NCI-H1436 (cell line): Measurements from ENCODE around the gene HERC4.
A peak's percentile ranks its signal among the peaks of the same experiment; 100 is the strongest.
"Not testable (repeated sequence)": the region's sequence is repeated elsewhere in the genome, so short reads cannot be mapped to it uniquely, and the experiment has no call there.

Source experiments
- DNase-seq: peaks from one replicate; lab custom pipeline; 2025; lab: John Stamatoyannopoulos, UW

The HERC4 gene

DNA sequence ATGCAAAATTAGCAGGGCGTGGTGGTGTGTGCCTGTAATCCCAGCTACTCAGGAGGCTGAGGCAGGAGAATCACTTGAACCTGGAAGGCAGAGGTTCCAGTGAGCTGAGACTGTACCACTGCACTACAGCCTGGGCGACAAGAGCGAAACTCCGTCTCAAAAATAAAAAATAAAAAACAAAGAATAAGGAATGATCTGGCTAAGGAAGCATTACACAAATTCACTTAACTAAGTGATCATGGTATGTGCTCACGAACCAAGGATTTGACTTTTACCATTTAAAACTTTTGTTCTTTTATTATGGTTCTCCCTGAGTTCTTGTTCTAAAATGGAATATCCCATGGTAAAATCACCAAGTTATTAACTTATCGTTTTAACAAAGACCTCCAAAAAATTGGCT is 119.5 kb downstream of the HERC4 start:
- DNase-seq = no peak

GRCh38 chr10:67943917-67944316 is 131.2 kb downstream of the HERC4 start:
- DNase-seq = no peak

DNA sequence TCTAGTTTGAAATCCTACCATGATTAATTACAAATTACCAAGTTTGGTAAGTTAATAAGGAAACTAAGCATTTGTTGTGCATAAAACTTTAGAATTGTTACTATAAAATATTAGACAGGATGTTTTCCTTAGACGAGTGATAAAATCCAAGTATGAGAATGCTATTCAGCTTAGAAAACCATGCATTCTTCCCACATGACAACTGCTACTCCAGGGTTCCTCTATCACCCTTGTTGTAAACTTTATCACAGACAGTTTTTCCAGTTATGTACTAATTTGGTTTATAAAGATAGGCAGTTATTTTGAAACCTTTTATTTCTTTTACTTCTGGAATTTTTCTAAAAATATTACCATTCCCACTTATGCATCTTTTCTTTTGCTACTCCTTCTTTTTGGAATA is 138.7 kb downstream of the HERC4 start:
- no peak for DNase-seq

DNA sequence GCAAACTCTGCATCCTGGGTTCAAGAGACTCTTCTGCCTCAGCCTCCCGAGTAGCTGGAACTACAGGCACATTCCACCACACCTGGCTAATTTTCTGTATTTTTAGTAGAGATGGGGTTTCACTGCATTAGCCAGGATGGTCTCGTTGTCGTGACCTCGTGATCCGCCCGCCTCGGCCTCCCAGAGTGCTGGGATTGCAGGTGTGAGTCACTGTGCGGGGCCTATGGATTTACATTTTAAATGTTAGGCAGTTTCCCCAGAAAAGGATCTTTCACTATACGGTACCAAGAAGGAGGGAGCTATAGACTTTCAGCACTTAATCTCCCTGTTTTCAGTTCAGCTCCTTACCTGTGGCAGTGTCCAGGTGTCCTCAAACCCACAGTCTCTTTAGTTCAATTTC is 139.9 kb downstream of the HERC4 start:
- no peak for DNase-seq

- DNase-seq = no peak
Measured at GRCh38 chr10:67934336-67934735, 140.7 kb downstream of the HERC4 start.

DNA sequence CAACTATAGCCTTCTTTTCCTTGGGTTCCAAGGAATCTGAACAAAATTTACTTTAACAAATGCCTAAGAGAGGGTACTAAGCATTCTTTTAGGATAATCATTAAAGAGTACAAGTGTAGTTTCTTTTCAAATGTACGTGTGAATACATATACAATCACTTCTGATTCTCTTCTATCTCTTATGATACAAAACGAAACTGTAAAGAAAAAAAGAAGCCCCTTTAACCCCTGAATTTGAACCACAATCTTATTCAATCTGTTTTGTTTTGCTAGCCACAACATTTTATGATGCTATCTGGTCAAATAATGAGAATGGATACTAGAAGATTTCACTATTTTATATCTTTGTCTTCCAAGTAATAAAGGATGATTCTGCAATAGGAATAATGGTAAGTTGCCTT is 141.9 kb downstream of the HERC4 start:
- DNase-seq = no peak

DNA sequence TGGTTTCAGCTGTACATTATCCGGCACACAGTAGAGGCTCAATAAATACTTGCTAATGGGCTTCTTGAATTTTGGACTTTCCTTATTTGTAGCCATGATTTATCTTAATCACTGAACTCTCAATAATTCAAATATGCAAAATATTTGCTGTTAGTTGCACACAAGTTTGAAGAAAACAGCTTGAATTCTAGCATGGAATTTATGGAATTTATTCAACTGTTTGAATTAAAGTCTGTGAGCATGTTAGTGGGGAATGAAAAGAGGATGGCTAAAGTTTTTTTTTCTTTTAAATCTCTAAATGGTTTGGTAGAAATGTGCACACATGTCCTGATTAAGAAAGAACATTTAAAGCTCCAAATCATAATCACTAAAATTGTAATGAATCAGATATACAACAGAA is 148.1 kb downstream of the HERC4 start:
- DNase-seq = no peak

GRCh38 chr10:67925449-67926005 is 149.6 kb downstream of the HERC4 start:
- no peak for DNase-seq

- DNase-seq = no peak
Measured at GRCh38 chr10:67924136-67924535, 150.9 kb downstream of the HERC4 start.

GRCh38 chr10:67923551-67923950 is 151.5 kb downstream of the HERC4 start:
- no peak for DNase-seq

- DNase-seq = no peak
Measured at GRCh38 chr10:67921065-67921464, 154.0 kb downstream of the HERC4 start.

GRCh38 chr10:67917679-67918078 is 157.4 kb downstream of the HERC4 start:
- no peak for DNase-seq

GRCh38 chr10:67917169-67917568 is 157.9 kb downstream of the HERC4 start:
- no peak for DNase-seq

DNA sequence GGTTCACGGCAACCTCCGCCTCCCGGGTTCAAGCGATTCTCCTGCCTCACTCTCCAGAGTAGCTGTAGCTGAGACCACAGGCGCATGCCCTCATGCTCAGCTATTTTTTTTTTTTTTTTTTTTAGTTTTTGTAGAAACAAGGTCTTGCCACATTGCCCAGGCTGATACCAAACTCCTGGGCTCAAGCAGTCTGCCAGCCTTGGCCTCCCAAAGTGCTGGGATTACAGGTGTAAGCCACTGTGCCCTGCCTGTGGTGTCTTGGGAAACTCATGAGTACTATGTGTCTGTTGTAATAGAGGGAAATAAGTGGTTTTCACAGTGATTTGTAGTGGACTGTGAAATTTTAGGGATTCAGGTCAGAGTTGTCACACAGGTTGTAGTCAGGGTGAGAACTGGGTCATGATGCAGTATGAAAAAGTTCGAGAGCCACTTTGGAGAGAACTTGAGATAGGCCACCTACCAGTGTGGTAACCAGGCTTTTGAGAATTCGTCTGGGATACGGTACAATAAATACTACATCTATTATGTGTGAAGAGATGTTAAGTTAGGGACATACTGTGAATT is 160.2 kb downstream of the HERC4 start:
- no peak for DNase-seq

GRCh38 chr10:67912331-67912946 is 162.6 kb downstream of the HERC4 start:
- DNase-seq = no peak

GRCh38 chr10:67903581-67903980 is 171.5 kb downstream of the HERC4 start:
- no peak for DNase-seq

DNA sequence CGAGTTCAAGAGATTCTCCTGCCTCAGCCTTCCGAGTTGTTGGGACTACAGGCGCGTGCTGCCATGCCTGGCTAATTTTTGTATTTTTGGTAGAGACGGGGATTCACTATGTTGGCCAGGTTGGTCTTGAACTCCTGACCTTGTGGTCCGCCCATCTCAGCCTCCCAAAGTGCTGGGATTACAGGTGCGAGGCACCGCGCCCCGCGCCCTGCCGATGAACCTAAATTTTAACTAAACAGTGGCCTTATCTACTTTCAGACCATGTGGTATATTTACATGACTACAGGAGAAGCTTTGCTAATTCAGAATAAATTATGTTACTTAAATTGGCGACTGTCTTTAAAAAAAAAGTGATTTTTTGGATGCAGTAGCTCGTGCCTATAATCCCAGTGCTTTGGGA is 181.4 kb downstream of the HERC4 start:
- DNase-seq = no peak

DNA sequence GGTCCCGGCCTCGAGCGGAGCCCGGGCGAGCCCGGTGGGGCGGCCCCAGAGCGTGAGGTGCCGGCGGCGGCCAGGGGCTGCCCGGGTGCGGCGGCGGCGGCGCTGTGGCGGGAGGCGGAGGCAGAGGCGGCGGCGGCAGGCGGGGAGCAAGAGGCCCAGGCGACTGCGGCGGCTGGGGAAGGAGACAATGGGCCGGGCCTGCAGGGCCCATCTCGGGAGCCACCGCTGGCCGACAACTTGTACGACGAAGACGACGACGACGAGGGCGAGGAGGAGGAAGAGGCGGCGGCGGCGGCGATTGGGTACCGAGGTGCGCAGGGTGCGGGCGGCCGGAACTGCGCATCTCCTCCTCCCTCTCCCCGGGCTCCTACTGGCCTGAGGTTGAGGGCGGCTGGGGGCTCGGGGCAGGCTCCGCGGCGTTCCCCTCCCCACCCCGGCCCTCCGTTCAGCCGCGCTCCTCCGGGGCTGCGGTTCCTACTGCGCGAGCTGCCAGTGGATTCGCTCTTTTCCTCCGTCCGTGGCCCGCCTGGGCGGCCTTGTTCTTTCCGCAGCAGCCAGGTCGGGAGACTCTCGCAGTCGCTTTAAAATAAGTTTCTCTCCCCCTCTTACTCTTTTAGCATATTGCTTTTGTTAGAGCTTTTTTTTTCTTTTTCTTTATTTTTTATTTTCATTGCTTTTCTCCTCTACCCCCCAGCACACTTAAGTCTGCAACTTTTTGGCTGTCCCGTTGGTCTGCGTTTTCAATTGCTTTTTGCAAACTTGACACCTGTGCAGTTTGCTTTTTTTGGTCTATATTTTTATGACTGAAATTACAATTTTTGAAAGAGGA is 190.0 kb downstream of the HERC4 start:
- DNase-seq = peak; percentile 61

DNA sequence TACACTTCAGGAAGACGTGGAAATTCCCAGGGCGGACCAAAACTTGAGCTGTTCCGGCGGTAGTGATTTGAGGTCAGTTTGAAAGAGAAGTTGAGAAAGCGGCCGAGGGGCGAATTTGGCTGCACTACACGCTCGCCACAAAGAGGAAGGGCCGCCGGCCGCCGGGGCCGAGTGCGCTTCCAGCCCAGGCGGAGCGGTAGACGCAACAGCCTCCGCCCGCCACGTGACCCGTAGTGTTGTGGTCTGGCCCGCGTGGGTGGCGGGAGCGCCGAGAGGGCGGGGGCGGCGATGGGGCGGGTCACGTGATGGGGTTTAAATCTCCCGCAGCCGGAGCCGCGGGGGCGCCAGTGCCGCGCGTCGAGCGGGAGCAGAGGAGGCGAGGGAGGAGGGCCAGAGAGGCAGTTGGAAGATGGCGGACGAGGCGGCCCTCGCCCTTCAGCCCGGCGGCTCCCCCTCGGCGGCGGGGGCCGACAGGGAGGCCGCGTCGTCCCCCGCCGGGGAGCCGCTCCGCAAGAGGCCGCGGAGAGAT is 190.7 kb downstream of the HERC4 start, which contains the start of gene SIRT1:
TSS of gene SIRT1 (plus strand) at position 344 of the 529 bp plus-strand sequence. CDS start at position 410, 66 bp downstream.
- peak; percentile 92 for DNase-seq

- no peak for DNase-seq
Measured at GRCh38 chr10:67883710-67884312, 191.3 kb downstream of the HERC4 start.

GRCh38 chr10:67878133-67878532 is 196.9 kb downstream of the HERC4 start:
- no peak for DNase-seq

DNA sequence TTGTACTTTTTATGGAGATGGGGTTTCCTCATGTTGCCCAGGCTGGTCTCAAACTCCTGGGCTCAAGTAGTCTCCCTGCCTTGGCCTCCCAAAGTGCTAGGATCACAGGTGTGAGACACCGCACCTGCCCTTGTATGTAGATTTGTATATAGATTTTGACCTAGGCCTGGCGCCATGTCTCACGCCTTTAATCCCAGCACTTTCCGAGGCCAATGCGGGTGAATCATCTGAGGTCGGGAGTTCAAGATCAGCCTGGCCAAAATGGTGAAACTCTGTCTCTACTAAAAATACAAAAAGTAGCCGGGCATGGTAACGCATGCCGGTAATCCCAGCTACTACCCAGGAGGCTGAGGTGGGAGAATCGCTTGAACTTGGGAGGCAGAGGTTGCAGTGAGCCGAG is 197.7 kb downstream of the HERC4 start:
- DNase-seq = not testable (repeated sequence)
